H1 (cell line): ENCODE data around the gene CSNK2B. TPM values are rescaled to one million over a fixed set of nuclear protein-coding genes. Genes with fewer than 3 reads are reported as not detected.

Experiments
- CTCF ChIA-PET: fragments of 300-600 bp; sonication (Branson Sonifier 250); formaldehyde crosslinking; loops from one replicate; lab custom pipeline; 2021; ENCODE audit not compliant: partially characterized antibody; lab: Charles Lee
- POLR2A ChIA-PET: fragments of 300-600 bp; sonication (Branson Sonifier 250); formaldehyde crosslinking; loops from one replicate; lab custom pipeline; 2021; ENCODE audit warnings: inconsistent platforms; ENCODE audit not compliant: partially characterized antibody; lab: Charles Lee
- DNase-seq, 2 experiments: peaks; one replicate each; pipeline versions ENCODE4 v3.0.0 to v3.0.0-alpha.2; 2010 to 2022; ENCODE audit warnings: low spot score in 2 of 2, low read depth in 1 of 2, mixed read lengths in 1 of 2
- FAIRE-seq: peaks from 2 replicates; lab custom pipeline; 2011; peaks lifted over from hg19 to GRCh38; lab: Jason Lieb, UNC
- H2AFZ ChIP-seq: 2 replicates; pipeline ENCODE4 v1.8.1; 2012; ENCODE audit warnings: low read length, inconsistent platforms
- H2AK5ac ChIP-seq: 2 replicates; pipeline ENCODE4 v1.6.1; 2013; ENCODE audit warnings: low read depth, low read length
- H2BK120ac ChIP-seq: replicated peaks from 2 replicates; pipeline ENCODE3; 2013; ENCODE audit warnings: low read depth, low read length, inconsistent platforms
- H2BK12ac ChIP-seq: 2 replicates; pipeline ENCODE4 v1.6.1; 2013; ENCODE audit warnings: low read depth, low read length
- H2BK15ac ChIP-seq: 2 replicates; pipeline ENCODE4 v1.6.1; 2013; ENCODE audit warnings: low read length
- H2BK20ac ChIP-seq: 2 replicates; pipeline ENCODE4 v1.6.1; 2013; ENCODE audit warnings: low read length
- H2BK5ac ChIP-seq: 2 replicates; pipeline ENCODE4 v1.6.1; 2013; ENCODE audit warnings: low read depth, low read length
- H3K14ac ChIP-seq: 2 replicates; pipeline ENCODE4 v1.6.1; 2013; ENCODE audit warnings: inconsistent platforms; ENCODE audit not compliant: insufficient read length
- H3K18ac ChIP-seq: 2 replicates; pipeline ENCODE4 v1.6.1; 2013; ENCODE audit warnings: low read length; ENCODE audit errors: extremely low read depth
- H3K23ac ChIP-seq: 2 replicates; pipeline ENCODE4 v1.6.1; 2013; ENCODE audit warnings: inconsistent platforms; ENCODE audit not compliant: insufficient read length
- H3K23me2 ChIP-seq: 2 replicates; pipeline ENCODE4 v1.6.1; 2013; ENCODE audit warnings: low read depth, low read length
- H3K27ac ChIP-seq: 2 replicates; pipeline ENCODE4 v1.6.1; 2011; ENCODE audit warnings: low read depth, low read length, inconsistent platforms
- H3K27me3 ChIP-seq, 4 experiments: replicated peaks in 1 of 4; 1 replicate in 1 of 4; 2 replicates in 3 of 4; pipeline versions ENCODE4 v1.6.1 to v1.8.1; 2011 to 2013; ENCODE audit warnings: low read length in 3 of 4, mild to moderate bottlenecking in 3 of 4, inconsistent platforms in 2 of 4, mixed read lengths in 2 of 4, moderate library complexity in 1 of 4; ENCODE audit not compliant: control insufficient read depth in 3 of 4, insufficient read depth in 3 of 4; ENCODE audit errors: extremely low read depth in 1 of 4
- H3K36me3 ChIP-seq, 4 experiments: 2 replicates each; pipeline versions ENCODE4 v1.6.1 to v1.8.1; 2011 to 2013; ENCODE audit warnings: mild to moderate bottlenecking in 4 of 4, low read length in 3 of 4, moderate library complexity in 2 of 4, control low read depth in 1 of 4, inconsistent platforms in 1 of 4; ENCODE audit not compliant: insufficient read depth in 4 of 4, control insufficient read depth in 2 of 4
- H3K4ac ChIP-seq: replicated peaks from 2 replicates; pipeline ENCODE3; 2013; ENCODE audit warnings: low read length, low read depth, mixed read lengths, inconsistent platforms; ENCODE audit not compliant: insufficient read length
- H3K4me1 ChIP-seq, 4 experiments: replicated peaks in 1 of 4; 1 replicate in 1 of 4; 2 replicates in 3 of 4; pipeline versions ENCODE4 v1.6.1 to v1.8.1; 2011 to 2013; ENCODE audit warnings: low read length in 3 of 4, inconsistent platforms in 2 of 4, mixed read lengths in 1 of 4; ENCODE audit not compliant: insufficient read depth in 4 of 4, control insufficient read depth in 3 of 4
- H3K4me2 ChIP-seq, 2 experiments: 2 replicates each; pipeline versions ENCODE4 v1.6.1 to v1.8.1; 2011 to 2013; ENCODE audit warnings: low read depth in 2 of 2, low read length in 2 of 2, control low read depth in 1 of 2, inconsistent platforms in 1 of 2, mild to moderate bottlenecking in 1 of 2; ENCODE audit not compliant: insufficient read depth in 1 of 2
- H3K4me3 ChIP-seq, 4 experiments: fragments of 200-600, 300-600 bp in 1 of 4; sonication (generic), shearing (Covaris generic), sonication (Bioruptor Twin) in 1 of 4; 2 replicates each; pipeline versions ENCODE4 v1.5.1 to v1.8.1; 2011 to 2016; ENCODE audit warnings: low read length in 4 of 4, low read depth in 3 of 4, control low read depth in 2 of 4, inconsistent platforms in 2 of 4, mild to moderate bottlenecking in 2 of 4, mixed read lengths in 1 of 4, moderate library complexity in 1 of 4; ENCODE audit not compliant: insufficient read depth in 2 of 4; ENCODE audit errors: extremely low read depth in 1 of 4
- H3K56ac ChIP-seq: replicated peaks from 2 replicates; pipeline ENCODE3; 2013; ENCODE audit warnings: low read depth, mild to moderate bottlenecking, mixed read lengths, low read length, inconsistent platforms; ENCODE audit not compliant: insufficient read length
- H3K79me1 ChIP-seq: 2 replicates; pipeline ENCODE4 v1.6.1; 2013; ENCODE audit warnings: low read depth, low read length, control low read depth
- H3K79me2 ChIP-seq, 2 experiments: 2 replicates each; pipeline versions ENCODE4 v1.6.1 to v1.8.1; 2012 to 2013; ENCODE audit warnings: low read length in 2 of 2, mild to moderate bottlenecking in 2 of 2, inconsistent platforms in 1 of 2; ENCODE audit not compliant: insufficient read depth in 2 of 2, control insufficient read depth in 1 of 2
- H3K9ac ChIP-seq, 4 experiments: replicated peaks in 1 of 4; 1 replicate in 1 of 4; 2 replicates in 3 of 4; pipeline versions ENCODE4 v1.6.1 to v1.8.1; 2011 to 2013; ENCODE audit warnings: low read depth in 3 of 4, low read length in 3 of 4, control low read depth in 2 of 4, mild to moderate bottlenecking in 2 of 4, moderate library complexity in 2 of 4, inconsistent platforms in 1 of 4; ENCODE audit errors: extremely low read depth in 1 of 4
- H3K9me3 ChIP-seq, 2 experiments: 2 replicates each; pipeline versions ENCODE4 v1.6.1 to v1.8.1; 2012 to 2013; ENCODE audit warnings: mild to moderate bottlenecking in 2 of 2, moderate library complexity in 2 of 2, control low read depth in 1 of 2, inconsistent platforms in 1 of 2, low read depth in 1 of 2, low read length in 1 of 2, mixed read lengths in 1 of 2; ENCODE audit not compliant: insufficient read depth in 2 of 2
- H4K20me1 ChIP-seq, 2 experiments: replicated peaks in 1 of 2; 2 replicates each; pipeline versions ENCODE3 to v1.8.1; 2011 to 2013; ENCODE audit warnings: inconsistent platforms in 2 of 2, low read length in 2 of 2, mild to moderate bottlenecking in 1 of 2; ENCODE audit not compliant: insufficient read depth in 2 of 2, control insufficient read depth in 1 of 2
- H4K5ac ChIP-seq: 2 replicates; pipeline ENCODE4 v1.6.1; 2013; ENCODE audit warnings: low read length, low read depth, mixed read lengths, inconsistent platforms; ENCODE audit not compliant: insufficient read length
- H4K8ac ChIP-seq: 2 replicates; pipeline ENCODE4 v1.8.0; 2013; ENCODE audit warnings: mild to moderate bottlenecking, moderate library complexity, low read length, inconsistent platforms; ENCODE audit not compliant: insufficient read depth; ENCODE audit errors: extremely low read depth
- H4K91ac ChIP-seq: replicated peaks from 2 replicates; pipeline ENCODE3; 2013; ENCODE audit warnings: low read length, mixed read lengths, inconsistent platforms; ENCODE audit not compliant: insufficient read length
- E2F6 ChIP-seq: IDR thresholded peaks from 2 replicates; pipeline ENCODE4 v1.6.1; 2012; ENCODE audit warnings: inconsistent platforms
- EGR1 ChIP-seq: IDR thresholded peaks from 2 replicates; pipeline ENCODE4 v1.6.1; 2011; ENCODE audit warnings: low read depth, low read length, borderline replicate concordance
- GABPA ChIP-seq: IDR thresholded peaks from 2 replicates; pipeline ENCODE4 v1.6.1; 2011; ENCODE audit warnings: mild to moderate bottlenecking, low read length, moderate library complexity, borderline replicate concordance; ENCODE audit not compliant: insufficient read depth
- KDM4A ChIP-seq: IDR thresholded peaks from one replicate; pipeline ENCODE4 v1.7.1; 2012; ENCODE audit warnings: low read depth, mild to moderate bottlenecking, moderate library complexity, low read length, inconsistent platforms; ENCODE audit not compliant: severe bottlenecking
- KDM5A ChIP-seq: fragments of 200-600 bp; IDR thresholded peaks from 2 replicates; pipeline ENCODE4 v1.7.1; 2012; ENCODE audit warnings: mild to moderate bottlenecking, low read length, inconsistent platforms, mixed read lengths
- POLR2AphosphoS5 ChIP-seq: IDR thresholded peaks from 2 replicates; pipeline ENCODE4 v1.6.1; 2011; ENCODE audit warnings: low read depth, low read length
- SP4 ChIP-seq: IDR thresholded peaks from 2 replicates; pipeline ENCODE4 v1.6.1; 2012; ENCODE audit warnings: low read length, inconsistent platforms
- TCF12 ChIP-seq: IDR thresholded peaks from 2 replicates; pipeline ENCODE4 v1.6.1; 2011; ENCODE audit warnings: low read depth, mild to moderate bottlenecking, low read length
- WGBS, 2 experiments: shearing (Covaris generic) in 1 of 2; methylation state at CpG; one replicate each; pipeline versions ENCODE4 v1.1.6 to v1.1.7; 2013 to 2015; ENCODE audit warnings: low lambda C conversion rate in 2 of 2, mixed read lengths in 2 of 2, inconsistent platforms in 1 of 2, low coverage in 1 of 2, missing lambda C conversion rate in 1 of 2; ENCODE audit not compliant: insufficient replicate concordance in 2 of 2, insufficient coverage in 1 of 2, insufficient read length in 1 of 2; ENCODE audit errors: extremely low coverage in 1 of 2, missing lambda C conversion rate in 1 of 2; 5-methylcytosine and 5-hydroxymethylcytosine counted together
- polyA plus RNA-seq, 7 experiments: library from polyadenylated mRNA; depleted of rRNA in 3 of 7; stranded (reverse) in 5 of 7; unstranded in 2 of 7; fragments of >200 nt in 5 of 7; fragments of 200-250 nt in 2 of 7; gene quantifications; 1 replicate in 5 of 7; 2 replicates in 1 of 7; 4 replicates in 1 of 7; pipeline versions ENCODE4 v1.2.1 to v1.2.3, GENCODE V29; 2011 to 2013; ENCODE audit warnings: missing spikeins in 2 of 7, mixed read lengths in 2 of 7
- total RNA-seq: library from RNA; stranded (reverse); fragmentation: NEBNext Ultra II Directional; extraction: Animal tissue kit (Norgen Biotek cat#: 25700); gene quantifications from 2 replicates; pipeline ENCODE4 v1.2.1, GENCODE V29; 2021
- TF ChIP-seq, protein P1 (sequence below): IDR thresholded peaks from 2 replicates; pipeline ENCODE4 v1.6.1; 2012; ENCODE audit warnings: inconsistent platforms

The CSNK2B gene
- total and polyA plus RNA-seq, 2 of the 8 experiments (the other 6 are each of a cell fraction or from before 2014, with no cell fraction given) = 169 to 208 TPM

DNA sequence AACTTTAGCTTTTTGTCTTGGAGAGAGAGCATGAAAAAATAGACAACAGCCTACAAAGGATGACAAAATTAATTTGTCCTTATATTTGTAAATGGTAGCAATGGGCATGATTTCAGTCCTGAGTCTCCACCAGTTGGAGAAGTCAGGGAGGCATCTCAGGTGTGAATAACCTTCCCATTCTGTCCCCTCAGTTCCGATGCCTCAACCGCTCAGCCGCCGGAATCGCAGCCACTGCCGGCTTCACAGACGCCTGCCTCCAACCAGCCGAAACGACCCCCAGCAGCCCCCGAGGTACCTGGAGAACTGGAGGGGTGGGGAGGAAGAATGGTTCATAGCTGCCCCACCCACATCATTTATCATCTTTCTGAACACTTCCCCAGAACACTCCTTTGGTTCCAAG is 41.8 kb upstream of the CSNK2B start:
- FAIRE-seq = no peak
- no peak overlapping the region for H3K27ac ChIP-seq
- H3K4ac ChIP-seq = no peak overlapping the region
- peaks cover 15% of the 10 kb centered on the region; the same call in 1 of the 2 replicates for H3K79me1 ChIP-seq
- no peak overlapping the region for H3K23ac ChIP-seq
- peaks cover 24 to 46% of the 10 kb centered on the region in 2 experiments for H3K79me2 ChIP-seq
- H3K9ac ChIP-seq = no peak overlapping the region
- H2AFZ ChIP-seq = no peak overlapping the region
- H3K9me3 ChIP-seq = no peaks in the 10 kb centered on the region
- TF ChIP-seq POLR2AphosphoS5 (no peak), KDM5A (no peak), EGR1 (no peak), GABPA (no peak), KDM4A (no peak), SP4 (no peak), TCF12 (no peak), E2F6 (no peak)
- TF ChIP-seq, protein P1, sequence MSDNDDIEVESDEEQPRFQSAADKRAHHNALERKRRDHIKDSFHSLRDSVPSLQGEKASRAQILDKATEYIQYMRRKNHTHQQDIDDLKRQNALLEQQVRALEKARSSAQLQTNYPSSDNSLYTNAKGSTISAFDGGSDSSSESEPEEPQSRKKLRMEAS = no peak
- H3K27me3 ChIP-seq = no peaks in the 10 kb centered on the region
- H3K18ac ChIP-seq = no peak overlapping the region
- no peak overlapping the region for H2BK20ac ChIP-seq
- H4K5ac ChIP-seq = no peak overlapping the region
- CTCF ChIA-PET = interaction anchor here (0.6 to 2.7 kb wide), 2 partner anchors 77 to 117 kb away, joined by 3 to 9 read pairs; partner anchors contain the start of genes ATP6V1G2 and NFKBIL1
- H3K56ac ChIP-seq = no peak overlapping the region
- H2AK5ac ChIP-seq = no peak overlapping the region
- no peak overlapping the region for H2BK5ac ChIP-seq
- WGBS, 2 experiments = 97% methylated on average over 10 of the region's 10 CpGs; no CpG with 5 or more reads in 1 of the 2 experiments
- peaks cover 0 to 2% (median 0%) of the 10 kb centered on the region in 4 experiments; a peak in 1 of 7 replicates for H3K4me1 ChIP-seq
- H3K4me3 ChIP-seq = no peak overlapping the region
- no peak for DNase-seq
- no peak overlapping the region for H2BK120ac ChIP-seq
- no peak overlapping the region for H2BK15ac ChIP-seq
- H4K20me1 ChIP-seq = peaks cover 4 to 21% of the 10 kb centered on the region in 2 experiments
- H3K14ac ChIP-seq = no peak overlapping the region
- H3K36me3 ChIP-seq = peaks cover 58 to 72% (median 62%) of the 10 kb centered on the region in 4 experiments
- H4K8ac ChIP-seq = peak overlapping the region; percentile 59; the same call in 1 of the 2 replicates
- peaks cover 5% of the 10 kb centered on the region; the same call in 1 of the 2 replicates for H3K23me2 ChIP-seq
- no peak overlapping the region for H2BK12ac ChIP-seq
- POLR2A ChIA-PET = interaction anchor here (0.6 to 34.9 kb wide), 6 partner anchors 15 to 92 kb away, joined by 3 to 883 read pairs (median 105); partner anchors contain the start of genes APOM, ATP6V1G2, BAG6 and C6orf47
- H3K4me2 ChIP-seq = no peak overlapping the region
- H4K91ac ChIP-seq = no peak overlapping the region
